HEK293 (cell line): Measurements from ENCODE around the gene POU2AF1.

ENCODE experiments used
- ATF2 ChIP-seq: fragments of 450-650 bp; formaldehyde crosslinking; IDR thresholded peaks from 2 replicates; pipeline ENCODE4 v1.5.1; 2016; ENCODE audit warnings: missing biosample characterization, missing genetic modification characterization, low read depth
- CTCF ChIP-seq: fragments of 450-650 bp; formaldehyde crosslinking; IDR thresholded peaks from 2 replicates; pipeline ENCODE4 v1.5.1; 2016; ENCODE audit warnings: missing biosample characterization, missing genetic modification characterization
- GLI4 ChIP-seq: fragments of 450-650 bp; formaldehyde crosslinking; IDR thresholded peaks from 2 replicates; pipeline ENCODE4 v1.5.1; 2016; ENCODE audit warnings: missing biosample characterization, missing genetic modification characterization
- KLF16 ChIP-seq: fragments of 450-650 bp; formaldehyde crosslinking; IDR thresholded peaks from 2 replicates; pipeline ENCODE4 v1.5.1; 2017; ENCODE audit warnings: missing biosample characterization, missing genetic modification characterization
- MZF1 ChIP-seq: fragments of 450-650 bp; formaldehyde crosslinking; IDR thresholded peaks from 2 replicates; pipeline ENCODE4 v1.5.1; 2017; ENCODE audit warnings: missing biosample characterization, missing genetic modification characterization, borderline replicate concordance
- RBAK ChIP-seq: fragments of 450-650 bp; formaldehyde crosslinking; IDR thresholded peaks from 2 replicates; pipeline ENCODE4 v1.5.1; 2016; ENCODE audit warnings: missing biosample characterization, missing genetic modification characterization
- REST ChIP-seq: fragments of 450-650 bp; formaldehyde crosslinking; IDR thresholded peaks from 2 replicates; pipeline ENCODE4 v1.5.1; 2016; ENCODE audit warnings: missing biosample characterization, missing genetic modification characterization
- SP2 ChIP-seq: fragments of 450-650 bp; formaldehyde crosslinking; IDR thresholded peaks from 2 replicates; pipeline ENCODE4 v1.5.1; 2016; ENCODE audit warnings: missing biosample characterization, missing genetic modification characterization
- YY1 ChIP-seq: fragments of 450-650 bp; formaldehyde crosslinking; IDR thresholded peaks from 2 replicates; pipeline ENCODE4 v1.5.1; 2018; ENCODE audit warnings: missing biosample characterization, missing genetic modification characterization
- ZNF146 ChIP-seq: fragments of 450-650 bp; formaldehyde crosslinking; IDR thresholded peaks from 2 replicates; pipeline ENCODE4 v1.5.1; 2016; ENCODE audit warnings: missing biosample characterization, missing genetic modification characterization
- ZNF175 ChIP-seq: fragments of 450-650 bp; formaldehyde crosslinking; IDR thresholded peaks from 2 replicates; pipeline ENCODE4 v1.5.1; 2016; ENCODE audit warnings: missing biosample characterization, missing genetic modification characterization
- ZNF394 ChIP-seq: fragments of 450-650 bp; formaldehyde crosslinking; IDR thresholded peaks from 2 replicates; pipeline ENCODE4 v1.5.1; 2016; ENCODE audit warnings: missing biosample characterization, missing genetic modification characterization, mild to moderate bottlenecking, moderate library complexity, borderline replicate concordance
- ZXDB ChIP-seq: fragments of 450-650 bp; formaldehyde crosslinking; IDR thresholded peaks from 2 replicates; pipeline ENCODE4 v1.5.1; 2016; ENCODE audit warnings: missing biosample characterization, missing genetic modification characterization

DNA sequence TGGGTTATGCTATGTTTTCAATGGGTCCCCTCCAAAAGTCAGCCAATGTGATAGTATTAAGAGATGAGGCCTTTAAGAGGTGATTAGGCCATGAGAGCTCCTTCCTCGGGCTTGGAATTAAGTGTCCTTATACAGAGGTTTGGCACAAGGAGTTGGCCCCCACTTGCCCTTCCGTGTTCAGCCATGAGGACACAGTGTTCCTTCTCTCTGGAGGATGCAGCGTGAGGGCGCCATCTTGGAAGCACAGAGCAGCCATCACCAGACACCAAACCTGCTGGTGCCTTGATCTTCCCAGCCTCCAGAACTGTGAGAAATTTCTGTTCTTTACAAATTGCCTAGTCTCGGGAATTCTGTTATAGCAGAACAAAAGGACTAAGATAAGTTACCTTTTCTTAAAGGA lies 53.8 kb downstream of the POU2AF1 start:
- TF ChIP-seq CTCF (tag by site-specific recombination) = no peak
- no peak for TF ChIP-seq ZXDB (tag by site-specific recombination)
- TF ChIP-seq MZF1 (tag by site-specific recombination) = no peak
- TF ChIP-seq SP2 (tag by site-specific recombination) = no peak
- TF ChIP-seq KLF16 (tag by site-specific recombination) = no peak
- no peak for TF ChIP-seq ATF2 (tag by site-specific recombination)
- TF ChIP-seq ZNF394 (tag by site-specific recombination) = no peak
- TF ChIP-seq GLI4 (tag by site-specific recombination) = no peak
- TF ChIP-seq ZNF146 (tag by site-specific recombination) = no peak
- no peak for TF ChIP-seq RBAK (tag by site-specific recombination)
- no peak for TF ChIP-seq ZNF175 (tag by site-specific recombination)
- TF ChIP-seq REST (tag by site-specific recombination) = no peak
- no peak for TF ChIP-seq YY1
